Cardiac muscle cell (in vitro differentiated cells and primary cell): ENCODE data around the gene MYO1E. TPM values are rescaled to one million over a fixed set of nuclear protein-coding genes. Genes with fewer than 3 reads are reported as not detected.
A peak's percentile ranks its signal among the peaks of the same experiment; 100 is the strongest.

Experiments
- DNase-seq, 2 donors: peaks; one replicate each; pipeline versions ENCODE4 v3.0.0 to v3.0.0-alpha.2; 2010 to 2017; ENCODE audit warnings: low read depth in 1 of 2, low spot score in 1 of 2
- H3K27ac ChIP-seq: fragments of 200-600 bp; sonication (generic); 2 replicates; pipeline ENCODE4 v1.5.1; 2016
- H3K27me3 ChIP-seq: fragments of 200-600 bp; sonication (generic); 2 replicates; pipeline ENCODE4 v1.6.0; 2016; ENCODE audit warnings: control low read depth
- H3K36me3 ChIP-seq: fragments of 200-600 bp; sonication (generic); 2 replicates; pipeline ENCODE4 v1.5.1; 2016; ENCODE audit warnings: control low read depth
- H3K4me1 ChIP-seq: fragments of 200-600 bp; sonication (generic); 2 replicates; pipeline ENCODE4 v1.8.1; 2017; ENCODE audit warnings: low read depth, mild to moderate bottlenecking, mixed run types
- H3K4me3 ChIP-seq: fragments of 200-600 bp; sonication (generic); 2 replicates; pipeline ENCODE4 v1.5.1; 2016; ENCODE audit warnings: mild to moderate bottlenecking
- H3K9me3 ChIP-seq: fragments of 200-600 bp; sonication (generic); 2 replicates; pipeline ENCODE4 v1.5.1; 2017; ENCODE audit warnings: low read depth, mild to moderate bottlenecking, control low read depth
- polyA plus RNA-seq: library from polyadenylated mRNA; unstranded; fragments of >200 nt; fragmentation: Nextera tagmentation; extraction: Ambion mirVana; gene quantifications from 2 replicates; pipeline ENCODE4 v1.2.1, GENCODE V29; 2016
- total RNA-seq: library from RNA; depleted of rRNA; stranded (reverse); fragments of >200 nt; gene quantifications from 2 replicates; pipeline ENCODE4 v1.2.3, GENCODE V29; 2016
- TF ChIP-seq, protein P1 (sequence below): IDR thresholded peaks from 2 replicates; pipeline ENCODE4 v1.5.1; 2012; ENCODE audit warnings: low read depth, mild to moderate bottlenecking, low read length

Gene MYO1E
- total and polyA plus RNA-seq, 2 experiments from 2014 or later = 22.0 to 27.7 TPM

DNA sequence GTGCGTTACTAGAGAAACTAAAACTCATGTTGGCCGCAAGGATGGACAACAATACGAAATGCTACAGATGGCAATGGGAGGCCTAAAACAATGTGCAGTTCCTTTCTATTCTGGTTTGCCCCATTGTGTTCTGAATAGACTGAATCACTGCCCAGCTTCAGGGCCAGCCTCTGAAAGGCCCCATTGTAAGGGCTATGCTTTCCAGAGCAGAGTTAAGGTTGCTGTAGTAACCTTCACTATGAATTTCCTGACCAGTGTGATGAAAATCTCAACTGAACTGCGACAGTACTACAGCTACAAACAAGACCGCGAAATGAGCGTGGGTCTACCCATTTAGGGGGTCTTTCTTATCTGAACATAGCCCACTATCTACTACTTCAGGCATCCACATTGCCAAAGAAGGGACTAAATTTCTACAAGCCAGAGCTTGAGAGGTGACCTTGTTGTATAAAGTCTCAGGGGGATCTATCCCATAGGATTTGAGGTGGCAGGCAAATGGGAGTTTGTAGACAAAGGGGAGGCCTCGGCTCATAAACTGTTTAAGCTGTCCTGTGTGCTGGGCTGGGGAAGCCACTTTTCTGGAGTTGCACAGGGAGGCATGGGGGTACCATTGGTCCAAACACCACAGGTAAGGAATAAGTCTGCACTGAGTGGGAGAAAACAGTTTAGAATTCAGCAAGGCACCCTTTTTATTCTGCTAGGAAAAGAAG, 80.1 kb downstream of the MYO1E start:
- no peaks in the 10 kb centered on the region for H3K9me3 ChIP-seq
- H3K27me3 ChIP-seq = no peaks in the 10 kb centered on the region
- peaks cover 5% of the 10 kb centered on the region for H3K4me1 ChIP-seq
- H3K4me3 ChIP-seq = no peak overlapping the region
- peak in 1 of 2 donors; percentile 80 for DNase-seq
- TF ChIP-seq, protein P1, sequence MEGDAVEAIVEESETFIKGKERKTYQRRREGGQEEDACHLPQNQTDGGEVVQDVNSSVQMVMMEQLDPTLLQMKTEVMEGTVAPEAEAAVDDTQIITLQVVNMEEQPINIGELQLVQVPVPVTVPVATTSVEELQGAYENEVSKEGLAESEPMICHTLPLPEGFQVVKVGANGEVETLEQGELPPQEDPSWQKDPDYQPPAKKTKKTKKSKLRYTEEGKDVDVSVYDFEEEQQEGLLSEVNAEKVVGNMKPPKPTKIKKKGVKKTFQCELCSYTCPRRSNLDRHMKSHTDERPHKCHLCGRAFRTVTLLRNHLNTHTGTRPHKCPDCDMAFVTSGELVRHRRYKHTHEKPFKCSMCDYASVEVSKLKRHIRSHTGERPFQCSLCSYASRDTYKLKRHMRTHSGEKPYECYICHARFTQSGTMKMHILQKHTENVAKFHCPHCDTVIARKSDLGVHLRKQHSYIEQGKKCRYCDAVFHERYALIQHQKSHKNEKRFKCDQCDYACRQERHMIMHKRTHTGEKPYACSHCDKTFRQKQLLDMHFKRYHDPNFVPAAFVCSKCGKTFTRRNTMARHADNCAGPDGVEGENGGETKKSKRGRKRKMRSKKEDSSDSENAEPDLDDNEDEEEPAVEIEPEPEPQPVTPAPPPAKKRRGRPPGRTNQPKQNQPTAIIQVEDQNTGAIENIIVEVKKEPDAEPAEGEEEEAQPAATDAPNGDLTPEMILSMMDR = no peak
- H3K27ac ChIP-seq = peak overlapping the region; percentile 7
- no peaks in the 10 kb centered on the region for H3K36me3 ChIP-seq

DNA sequence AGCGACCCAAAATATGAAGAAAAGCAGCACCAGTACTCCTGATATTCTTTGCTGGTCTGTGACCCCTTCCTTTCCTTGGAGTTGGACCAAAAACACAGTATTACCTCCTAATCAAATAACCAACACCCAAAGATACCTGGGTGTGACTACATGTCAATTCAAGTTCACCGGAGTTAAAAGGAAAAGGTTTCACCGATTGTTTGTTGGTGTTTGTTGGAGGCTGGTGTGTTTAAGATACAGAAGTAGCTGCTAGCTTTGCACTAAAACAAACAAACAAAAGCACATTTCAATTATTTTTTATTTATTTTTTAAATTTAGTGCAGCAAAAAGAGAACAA, 81.5 kb downstream of the MYO1E start:
- no peaks in the 10 kb centered on the region for H3K27me3 ChIP-seq
- TF ChIP-seq, protein P1 = no peak
- peaks cover 5% of the 10 kb centered on the region for H3K4me1 ChIP-seq
- H3K27ac ChIP-seq = no peak overlapping the region
- H3K4me3 ChIP-seq = no peak overlapping the region
- DNase-seq = no peak
- no peaks in the 10 kb centered on the region for H3K9me3 ChIP-seq
- no peaks in the 10 kb centered on the region for H3K36me3 ChIP-seq

DNA sequence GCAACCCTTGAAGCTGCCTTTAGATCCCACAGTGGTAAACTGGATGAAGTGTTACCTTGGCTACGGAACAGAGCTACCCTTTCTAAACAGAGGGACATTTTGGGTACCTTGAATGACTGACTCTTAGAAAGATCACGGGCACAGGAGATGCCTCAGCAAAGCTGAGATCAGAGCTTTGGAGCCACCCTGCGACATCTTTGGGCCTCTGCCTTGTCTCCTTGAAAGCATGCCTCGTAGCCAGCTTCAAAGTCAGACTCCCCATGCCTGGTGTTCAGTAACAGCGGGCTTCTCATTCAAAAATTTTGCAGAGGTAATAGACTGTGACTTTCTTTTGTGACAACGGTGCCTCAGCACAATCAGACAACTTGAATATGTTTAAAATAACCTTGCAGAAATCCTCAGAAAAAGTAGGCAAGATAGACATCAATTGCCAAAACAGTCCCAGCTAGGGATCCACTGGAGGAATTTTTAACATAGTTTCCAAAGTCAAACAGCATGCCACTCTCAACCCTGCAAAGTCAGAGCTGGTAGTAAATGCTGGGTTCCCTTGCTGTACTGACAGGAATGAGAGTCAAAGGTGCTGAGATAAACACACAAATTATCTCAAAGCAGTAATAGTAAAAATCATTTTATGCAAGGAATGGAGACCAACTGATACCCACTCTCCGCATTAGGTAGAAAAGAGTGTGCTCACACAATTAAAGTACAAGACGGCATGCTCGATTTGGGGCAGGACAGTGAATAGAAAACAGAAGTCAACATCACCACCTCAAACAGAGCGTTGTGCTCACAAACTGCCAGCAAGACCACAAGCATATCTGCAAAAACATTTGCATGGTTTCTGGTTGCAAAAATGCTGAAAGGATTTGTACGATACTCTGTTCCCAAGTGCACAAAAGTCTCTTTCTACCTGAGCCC, 82.1 kb downstream of the MYO1E start:
- Histone ChIP-seq H3K9me3 (no peaks in the 10 kb centered on the region), H3K27me3 (no peaks in the 10 kb centered on the region), H3K36me3 (no peaks in the 10 kb centered on the region), H3K4me1 (peaks cover 5% of the 10 kb centered on the region), H3K4me3 (no peak overlapping the region), H3K27ac (no peak overlapping the region)
- DNase-seq = no peak
- TF ChIP-seq, protein P1 = no peak

DNA sequence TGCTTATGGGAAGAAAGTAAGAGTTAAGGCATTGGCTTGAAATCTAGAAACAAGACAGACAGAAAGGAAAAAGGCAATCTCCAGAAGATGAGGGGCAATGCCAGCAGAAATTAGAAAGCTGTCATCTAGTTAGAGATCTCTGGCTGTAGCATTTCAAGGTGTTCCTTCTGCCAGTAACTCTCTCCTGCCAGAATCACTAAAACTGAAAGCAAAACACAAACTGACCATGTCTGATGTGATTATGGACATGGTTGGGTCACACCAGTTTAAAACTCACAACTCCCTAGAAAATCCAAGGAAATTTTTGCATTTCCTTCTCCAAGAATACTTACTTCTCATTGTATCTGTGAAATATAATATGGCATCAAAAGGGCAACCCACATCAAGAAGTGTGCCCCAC, 83.1 kb downstream of the MYO1E start:
- H3K9me3 ChIP-seq = no peaks in the 10 kb centered on the region
- no peak overlapping the region for H3K4me3 ChIP-seq
- TF ChIP-seq, protein P1 = no peak
- peaks cover 5% of the 10 kb centered on the region for H3K4me1 ChIP-seq
- no peaks in the 10 kb centered on the region for H3K27me3 ChIP-seq
- no peak overlapping the region for H3K27ac ChIP-seq
- DNase-seq = no peak
- no peaks in the 10 kb centered on the region for H3K36me3 ChIP-seq

DNA sequence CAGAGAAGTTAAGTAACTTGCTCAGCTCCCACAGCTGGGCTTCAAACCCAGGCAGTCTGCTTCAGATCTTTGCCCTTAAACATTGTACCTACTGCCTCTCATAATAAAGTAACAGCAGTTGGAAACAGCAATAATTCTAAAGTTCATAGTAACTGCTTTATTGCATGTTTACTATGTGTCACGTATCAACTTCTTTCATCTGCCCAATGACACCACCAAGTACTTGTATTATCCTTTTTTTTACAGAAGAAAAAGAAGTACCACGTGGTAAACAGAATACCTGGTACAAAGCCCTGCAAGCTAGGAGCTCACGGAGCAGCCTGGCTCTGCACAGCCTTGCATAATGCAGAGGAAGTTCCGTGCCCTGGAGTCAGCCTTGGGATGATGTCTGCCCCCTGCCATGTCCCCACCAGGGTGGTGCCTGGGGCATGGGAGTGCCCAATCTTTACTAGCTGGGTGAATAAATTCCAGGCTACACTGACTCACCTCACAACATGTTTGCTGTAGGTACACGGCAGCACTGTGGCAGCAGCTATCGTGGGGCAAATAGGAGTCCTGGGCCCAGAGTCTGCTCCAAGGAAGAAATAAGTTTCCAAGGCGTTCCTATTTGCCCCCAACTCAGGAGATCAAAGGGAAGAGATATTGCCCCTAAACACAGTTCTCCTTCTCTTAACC, 88.8 kb downstream of the MYO1E start:
- no peaks in the 10 kb centered on the region for H3K9me3 ChIP-seq
- no peaks in the 10 kb centered on the region for H3K4me1 ChIP-seq
- no peak overlapping the region for H3K27ac ChIP-seq
- H3K4me3 ChIP-seq = no peak overlapping the region
- no peak for DNase-seq
- TF ChIP-seq, protein P1 = no peak
- no peaks in the 10 kb centered on the region for H3K27me3 ChIP-seq
- H3K36me3 ChIP-seq = no peaks in the 10 kb centered on the region
